Hematopoietic multipotent progenitor cell treated with erythropoietin and hydrocortisone succinate and interleukin-3 and kit ligand, for 8 days (in vitro differentiated cells): ENCODE results near the gene AUTS2.

Experiments
- DNase-seq: peaks from one replicate; pipeline ENCODE4 v3.0.0-alpha.2; 2015

AUTS2 gene

GRCh38 chr7:69736126-69736810 lies 138.0 kb downstream of the AUTS2 start:
- DNase-seq: no peak

GRCh38 chr7:69738396-69738951 lies 140.2 kb downstream of the AUTS2 start:
- peak; percentile 22 for DNase-seq

- DNase-seq: no peak
These were observed 140.9 kb downstream of the AUTS2 start for GRCh38 chr7:69739190-69739589.

DNA sequence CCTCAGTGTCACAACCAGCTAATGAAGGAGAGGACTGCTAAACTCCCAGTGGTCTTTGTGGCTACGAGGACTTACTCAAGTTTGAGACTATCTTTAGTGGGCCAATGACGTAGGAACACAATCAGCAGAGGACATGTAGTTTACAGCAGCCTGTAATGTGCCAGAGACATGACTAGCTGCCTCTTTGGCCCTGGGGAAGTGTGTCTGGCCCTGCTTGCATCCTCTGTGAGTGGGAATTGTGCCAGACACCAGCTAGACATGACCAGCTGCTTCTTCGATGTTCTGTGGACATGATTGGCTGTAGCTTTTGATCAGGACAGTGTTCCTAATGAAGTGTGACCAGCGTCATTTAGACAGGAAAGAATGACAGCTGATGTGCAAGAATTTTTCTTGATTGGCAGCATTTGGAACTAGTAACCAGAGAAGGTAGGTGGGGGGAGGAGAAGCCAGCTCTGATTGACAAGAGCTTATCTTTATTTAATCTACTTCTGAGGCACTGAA lies 141.7 kb downstream of the AUTS2 start:
- peak; percentile 30 for DNase-seq

GRCh38 chr7:69742237-69742636 lies 144.0 kb downstream of the AUTS2 start:
- no peak for DNase-seq

GRCh38 chr7:69743436-69743835 lies 145.2 kb downstream of the AUTS2 start:
- no peak for DNase-seq

- no peak for DNase-seq
These were observed 145.8 kb downstream of the AUTS2 start for GRCh38 chr7:69744026-69744425.

- DNase-seq: no peak
These were observed 148.1 kb downstream of the AUTS2 start for GRCh38 chr7:69746383-69746782.

GRCh38 chr7:69747144-69747543 lies 148.9 kb downstream of the AUTS2 start:
- no peak for DNase-seq

DNA sequence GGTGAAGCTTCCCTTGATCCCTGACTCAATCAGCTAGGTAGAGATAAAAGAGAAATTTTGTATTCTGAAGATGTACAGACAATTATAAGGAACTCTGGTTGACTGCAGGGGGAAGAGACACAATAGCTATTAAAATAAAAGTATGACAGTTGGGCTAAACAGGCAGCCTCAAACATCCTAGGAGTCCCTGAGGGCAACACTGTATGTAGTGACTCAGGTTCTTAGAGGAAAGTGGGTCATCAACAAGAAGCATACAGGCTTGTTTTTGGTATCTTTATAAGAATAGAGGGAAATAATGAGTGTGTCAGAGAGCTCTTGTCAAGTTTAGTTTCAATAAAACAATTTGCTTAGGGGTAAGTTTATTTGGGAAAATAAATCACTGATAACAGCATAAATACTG lies 150.3 kb downstream of the AUTS2 start:
- no peak for DNase-seq

- no peak for DNase-seq
These were observed 151.2 kb downstream of the AUTS2 start for GRCh38 chr7:69749372-69749979.

DNA sequence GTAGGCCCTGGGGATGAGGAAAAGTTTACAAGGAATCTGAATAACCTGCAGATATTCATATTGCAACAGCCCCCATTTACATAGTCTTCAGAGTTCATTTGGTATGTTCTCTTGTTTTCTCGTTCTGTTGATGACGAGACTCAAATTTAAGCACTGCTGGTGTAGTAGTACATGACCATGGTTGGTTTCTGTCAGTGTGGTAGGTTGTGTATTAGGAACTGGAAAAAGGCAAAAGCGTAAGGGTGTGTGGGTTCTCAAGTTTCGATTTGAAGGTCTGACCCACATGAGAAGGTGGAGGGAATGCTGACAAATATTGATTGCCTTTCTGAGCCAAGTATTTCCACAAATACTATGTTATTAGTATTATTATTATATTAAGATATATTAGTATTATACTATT lies 151.7 kb downstream of the AUTS2 start:
- DNase-seq: no peak

DNA sequence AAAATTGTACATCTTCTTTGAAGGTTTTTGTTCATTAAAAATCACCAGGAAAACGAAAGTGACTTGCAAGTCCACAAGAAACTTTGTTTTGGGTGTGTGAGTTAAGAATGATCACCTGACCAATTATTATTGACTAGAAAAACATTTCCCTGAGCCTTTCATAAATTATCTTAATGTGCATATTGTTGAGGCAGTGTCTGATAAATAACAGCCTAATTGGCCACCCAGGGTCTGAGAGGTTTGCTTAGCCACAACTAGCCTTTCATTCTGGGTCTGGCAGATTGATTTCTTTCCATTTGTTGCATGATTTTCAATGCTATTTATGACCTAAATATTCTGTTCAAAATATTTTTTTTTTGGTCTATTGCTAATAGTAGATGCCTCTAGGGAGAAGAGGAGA lies 152.8 kb downstream of the AUTS2 start:
- peak; percentile 45 for DNase-seq

- no peak for DNase-seq
These were observed 155.7 kb downstream of the AUTS2 start for GRCh38 chr7:69753981-69754380.

GRCh38 chr7:69754476-69754875 lies 156.2 kb downstream of the AUTS2 start:
- DNase-seq: no peak

DNA sequence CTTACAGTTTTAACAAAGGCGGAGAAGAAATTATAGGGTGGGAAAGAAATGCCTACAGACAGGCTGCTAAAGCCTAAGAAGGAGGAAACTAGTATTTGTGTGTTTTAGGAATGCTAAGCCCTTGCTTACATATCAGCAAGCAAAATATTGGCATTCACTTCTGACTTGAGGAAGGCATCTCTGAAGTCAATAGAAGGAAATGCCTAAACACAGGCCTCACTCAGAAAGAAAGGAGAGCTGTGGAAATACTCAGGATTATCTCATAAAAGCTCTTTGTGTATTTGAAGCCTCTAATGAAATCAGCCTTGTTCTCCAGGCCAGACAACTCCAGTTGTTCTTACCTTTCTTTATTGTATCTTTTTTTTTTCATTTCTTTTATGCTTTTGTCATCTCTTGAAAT lies 158.0 kb downstream of the AUTS2 start:
- no peak for DNase-seq

- DNase-seq: no peak
These were observed 159.3 kb downstream of the AUTS2 start for GRCh38 chr7:69757528-69757927.

GRCh38 chr7:69757981-69758430 lies 159.7 kb downstream of the AUTS2 start:
- no peak for DNase-seq

GRCh38 chr7:69759373-69759772 lies 161.1 kb downstream of the AUTS2 start:
- DNase-seq: no peak

GRCh38 chr7:69761290-69761922 lies 163.1 kb downstream of the AUTS2 start:
- DNase-seq: no peak

DNA sequence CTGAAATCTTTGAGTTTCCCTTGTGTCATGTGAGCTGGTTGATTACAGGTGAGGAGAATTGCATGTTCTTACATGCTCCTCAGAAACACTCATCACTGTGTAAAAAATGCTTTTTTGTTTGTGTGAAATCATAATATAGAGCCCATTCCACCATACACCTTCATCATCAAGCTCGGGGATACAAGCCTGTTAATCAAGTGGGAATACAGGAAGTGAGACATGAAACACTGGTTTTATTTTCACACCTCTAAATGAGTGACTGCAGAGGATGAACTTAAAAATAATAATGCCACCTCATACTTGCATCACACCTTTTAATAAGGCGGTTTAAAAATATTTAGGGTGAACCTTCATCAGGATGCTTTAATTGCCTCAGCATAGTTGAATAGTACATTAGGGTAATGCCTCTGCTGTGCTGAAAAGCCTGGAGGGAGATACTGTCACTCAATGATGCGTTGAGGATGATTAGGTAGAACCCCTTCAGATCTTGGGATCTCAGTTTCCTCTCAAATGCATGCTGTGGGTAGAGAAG lies 164.6 kb downstream of the AUTS2 start:
- no peak for DNase-seq

DNA sequence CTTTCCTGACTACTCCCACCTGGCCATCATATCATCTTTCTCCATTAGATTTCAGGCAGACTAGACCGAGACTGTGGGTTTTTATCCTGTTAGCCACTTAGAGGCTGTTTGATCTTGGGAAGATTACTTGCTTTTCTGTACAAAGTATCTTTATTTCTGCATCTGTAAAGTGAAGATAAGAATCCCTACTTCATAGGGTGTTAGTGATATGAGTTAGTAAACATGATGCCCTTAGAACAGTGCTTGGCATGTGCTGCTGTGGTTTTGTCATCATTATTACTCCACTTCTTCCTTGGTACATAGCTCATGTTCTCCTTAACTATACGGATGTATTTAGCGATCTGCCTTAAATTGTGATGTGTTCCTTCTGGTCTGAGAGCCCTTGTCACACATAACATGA lies 165.2 kb downstream of the AUTS2 start:
- peak; percentile 56 for DNase-seq

DNA sequence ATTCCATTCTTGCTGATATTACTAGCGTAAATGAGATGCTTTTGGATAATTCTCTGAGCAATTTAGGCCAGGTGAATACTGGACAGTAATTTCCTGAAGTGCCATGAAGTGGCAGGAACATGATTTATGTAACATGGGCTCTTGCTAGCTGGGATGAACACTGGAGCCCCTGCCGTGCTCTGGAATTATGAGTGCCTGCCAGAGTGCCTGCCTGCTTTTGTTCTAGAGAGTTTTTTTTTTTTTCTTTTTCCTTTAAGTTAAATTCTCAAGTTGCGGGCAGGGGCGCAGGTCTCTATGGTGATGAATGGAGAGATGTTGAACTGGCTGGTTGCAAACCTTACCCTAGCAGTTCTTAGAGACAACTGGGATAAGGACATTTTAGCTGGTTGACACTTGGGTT lies 165.9 kb downstream of the AUTS2 start:
- no peak for DNase-seq

DNA sequence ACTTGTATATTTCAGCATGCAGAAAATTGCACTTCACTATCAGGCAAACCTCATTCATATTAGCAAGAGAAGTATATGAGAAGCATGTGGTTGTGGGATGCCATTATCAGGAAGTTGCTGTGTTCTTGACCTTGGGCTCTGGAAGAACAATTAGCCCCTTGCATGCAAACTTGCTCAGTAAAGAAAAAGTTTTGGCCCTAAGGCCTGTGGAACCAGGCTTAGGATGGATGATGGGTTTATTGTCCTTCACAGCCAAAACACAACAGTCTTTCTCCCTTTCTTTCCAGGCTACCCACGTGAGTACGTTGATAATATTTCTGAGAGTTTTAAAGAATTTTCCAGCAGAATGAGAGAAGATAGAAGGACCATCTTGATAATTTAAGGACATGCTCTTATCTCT lies 166.4 kb downstream of the AUTS2 start:
- DNase-seq: no peak
